GM19240 (cell line): ENCODE measurements around the gene KCNA3.
A peak's percentile ranks its signal among the peaks of the same experiment; 100 is the strongest.

Experiments
- DNase-seq: peaks from one replicate; pipeline ENCODE4 v3.0.0; 2011; ENCODE audit warnings: low spot score; ENCODE audit not compliant: insufficient read length

The KCNA3 gene

GRCh38 chr1:110639724-110640386 is 34.9 kb downstream of the KCNA3 start:
- DNase-seq: no peak

GRCh38 chr1:110638556-110638955 is 36.2 kb downstream of the KCNA3 start:
- DNase-seq: no peak

DNA sequence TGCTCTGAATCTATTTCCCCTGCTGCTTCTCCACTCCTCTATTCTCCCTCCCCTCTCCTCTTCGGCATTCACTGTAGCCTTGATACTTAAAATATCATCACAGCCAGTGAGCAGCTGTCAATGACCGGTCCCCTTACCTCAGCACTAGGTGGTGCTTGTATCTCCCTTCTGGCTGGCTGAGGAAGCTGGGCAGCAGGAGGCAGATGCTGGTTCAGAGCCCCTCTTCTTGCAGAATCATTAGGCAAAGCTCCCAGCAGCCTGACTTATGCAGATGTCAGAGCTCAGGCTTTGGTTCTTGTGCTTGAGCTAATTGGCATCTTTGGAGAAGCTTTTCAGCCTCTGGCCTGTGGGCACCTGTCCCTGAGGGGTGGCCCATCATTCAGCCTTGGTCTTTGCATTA is 36.7 kb downstream of the KCNA3 start:
- DNase-seq: no peak

GRCh38 chr1:110637475-110637874 is 37.3 kb downstream of the KCNA3 start:
- DNase-seq: no peak

DNA sequence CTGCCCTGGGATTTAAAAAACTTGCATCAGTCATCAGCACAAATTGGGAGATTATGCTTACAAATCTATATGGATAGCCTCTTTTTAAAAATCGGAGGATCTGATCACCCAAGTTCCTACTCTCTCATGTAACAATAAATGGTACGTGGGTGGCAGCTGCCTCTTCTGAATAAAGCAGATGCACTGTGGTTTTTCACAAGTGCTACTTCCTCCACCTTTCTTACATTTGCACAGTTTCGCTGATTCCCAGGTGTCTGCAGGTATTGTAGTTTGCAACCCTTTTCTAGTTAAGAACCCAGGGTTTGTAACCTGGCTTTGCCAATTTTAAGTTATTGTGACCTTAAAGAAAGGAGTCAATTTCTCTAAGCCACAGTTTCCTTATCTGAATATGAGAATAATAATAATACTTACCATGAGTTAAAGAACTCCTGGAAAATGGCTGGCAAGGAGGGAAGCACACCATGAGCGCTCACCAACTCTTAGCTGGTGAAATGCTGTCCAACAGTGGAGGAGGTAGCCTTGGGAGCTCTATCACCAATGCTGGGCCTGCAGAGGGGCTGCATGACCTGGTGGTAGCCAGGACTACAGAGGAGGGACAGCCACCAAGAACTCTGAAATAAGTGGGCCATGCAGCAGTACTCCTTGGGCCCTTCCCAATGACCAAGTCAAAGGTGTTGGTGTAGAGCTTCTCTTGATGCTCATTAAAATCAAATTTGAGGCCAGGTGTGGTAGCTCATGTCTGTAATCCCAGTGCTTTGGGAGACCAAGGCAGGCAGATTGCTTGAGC is 38.4 kb downstream of the KCNA3 start:
- DNase-seq: no peak

- DNase-seq: no peak
Measured at GRCh38 chr1:110635434-110635833, 39.3 kb downstream of the KCNA3 start.

GRCh38 chr1:110634455-110635311 is 40.1 kb downstream of the KCNA3 start:
- DNase-seq: peak; percentile 38

DNA sequence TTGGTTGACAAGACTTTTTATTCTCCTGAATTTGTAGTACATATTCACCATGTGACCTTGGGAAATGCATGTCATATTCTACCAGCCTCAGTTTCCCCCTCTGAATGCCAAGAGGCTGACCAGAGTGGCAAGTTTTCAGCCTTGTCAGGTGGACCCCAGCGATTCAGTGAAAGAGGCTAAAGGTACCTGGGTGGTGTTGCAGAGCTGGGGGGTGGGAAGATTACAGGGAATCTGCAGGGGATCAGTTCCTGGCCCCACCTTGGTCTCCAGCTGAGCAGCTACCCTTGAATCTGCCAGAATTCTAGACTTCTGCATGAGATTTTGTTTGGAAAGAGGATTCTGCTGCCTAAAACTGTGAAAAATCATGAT is 40.7 kb downstream of the KCNA3 start:
- no peak for DNase-seq

DNA sequence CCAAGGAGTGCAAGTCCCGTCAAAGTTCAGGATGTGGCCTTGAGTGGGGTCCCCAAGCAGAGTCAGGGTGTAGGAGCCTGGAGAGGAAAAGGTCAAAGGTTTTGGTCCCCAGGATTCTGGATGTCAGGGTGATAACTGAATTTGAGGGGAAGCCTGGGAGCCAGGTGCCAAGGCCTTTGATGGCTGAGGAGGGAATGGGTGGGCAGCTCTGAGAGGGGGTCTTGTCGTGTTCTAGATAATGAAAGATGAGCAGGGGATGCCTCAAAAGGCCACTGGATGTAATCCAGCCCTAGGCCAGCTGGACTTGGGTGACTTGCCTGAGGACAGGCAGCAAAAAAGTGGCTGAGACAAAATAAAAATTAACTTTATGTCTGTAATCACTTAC is 41.1 kb downstream of the KCNA3 start:
- no peak for DNase-seq

DNA sequence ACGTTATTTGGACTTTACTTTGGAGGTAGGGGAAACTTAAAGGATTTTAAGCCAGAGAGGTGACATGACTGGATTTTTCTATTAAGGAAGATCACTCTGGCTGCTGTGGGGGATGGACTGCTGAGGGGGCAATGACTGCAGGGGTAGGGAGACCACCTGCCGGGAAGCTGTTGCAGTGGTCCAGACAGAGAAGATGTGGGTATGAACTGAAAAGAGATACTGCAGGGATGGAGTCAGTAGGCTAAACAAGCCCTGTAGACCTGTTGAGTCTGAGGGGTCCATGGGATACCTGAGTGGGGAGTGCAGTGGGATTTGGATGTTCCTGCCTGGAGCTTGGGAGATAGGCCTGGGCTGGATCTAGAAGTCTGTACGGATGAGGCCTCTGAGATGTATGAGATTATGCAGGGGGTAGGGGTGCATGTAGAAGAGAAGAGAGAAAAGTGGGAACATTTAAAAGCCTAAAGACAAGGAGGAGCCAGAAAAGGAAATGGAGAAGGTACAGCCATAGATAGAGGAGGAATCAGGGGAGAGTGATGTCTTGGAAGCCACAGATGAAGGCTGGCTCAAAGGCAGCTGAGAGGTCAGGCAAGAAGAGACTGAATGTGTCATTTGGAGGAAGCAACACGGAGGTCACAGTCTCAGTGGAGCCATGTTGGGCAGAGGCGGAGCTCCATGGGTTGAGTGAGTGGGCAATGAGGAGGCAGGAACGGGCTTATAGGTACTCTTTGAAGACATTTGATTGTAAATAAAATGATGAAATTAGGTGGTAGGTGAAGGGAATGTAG is 42.7 kb downstream of the KCNA3 start:
- no peak for DNase-seq

DNA sequence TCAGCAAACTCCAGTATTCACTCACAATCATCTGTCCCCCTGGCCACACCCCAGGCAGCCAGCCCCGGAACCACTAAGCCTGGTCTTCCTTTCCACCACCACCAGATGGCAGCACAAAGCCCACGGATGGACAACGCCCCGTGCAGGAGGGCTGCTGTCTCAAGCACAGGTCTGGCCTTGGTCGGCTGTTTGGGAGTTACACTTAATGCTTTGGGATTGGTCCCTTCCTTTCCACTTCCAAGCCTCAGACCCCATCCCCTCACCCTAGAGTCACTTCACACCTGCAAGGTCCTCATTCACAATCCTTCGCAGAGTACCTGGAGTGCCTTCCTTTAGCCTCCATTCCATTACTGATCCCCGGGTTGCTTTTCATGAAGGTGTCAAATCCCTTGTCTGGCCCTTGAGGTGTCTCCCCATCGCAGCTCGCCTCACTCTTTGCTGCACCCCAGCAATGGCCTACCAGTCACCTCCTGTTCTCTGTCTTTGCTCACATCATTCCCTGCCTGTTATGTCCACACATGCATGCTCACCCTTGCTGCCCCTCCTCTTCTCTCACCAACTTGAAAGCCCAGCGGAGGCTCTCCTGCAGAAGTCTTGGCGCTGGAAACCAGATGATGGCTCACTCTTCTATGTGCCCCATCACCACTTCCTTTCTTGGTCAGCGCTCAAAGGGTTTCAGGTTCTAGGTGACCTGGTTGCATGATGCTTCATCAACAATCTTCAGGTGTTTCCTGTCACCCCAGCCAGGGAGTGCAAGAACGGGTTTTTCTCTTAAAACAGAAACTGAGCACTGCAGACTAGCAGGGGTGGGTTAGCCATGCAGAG is 43.7 kb downstream of the KCNA3 start:
- DNase-seq: no peak

DNA sequence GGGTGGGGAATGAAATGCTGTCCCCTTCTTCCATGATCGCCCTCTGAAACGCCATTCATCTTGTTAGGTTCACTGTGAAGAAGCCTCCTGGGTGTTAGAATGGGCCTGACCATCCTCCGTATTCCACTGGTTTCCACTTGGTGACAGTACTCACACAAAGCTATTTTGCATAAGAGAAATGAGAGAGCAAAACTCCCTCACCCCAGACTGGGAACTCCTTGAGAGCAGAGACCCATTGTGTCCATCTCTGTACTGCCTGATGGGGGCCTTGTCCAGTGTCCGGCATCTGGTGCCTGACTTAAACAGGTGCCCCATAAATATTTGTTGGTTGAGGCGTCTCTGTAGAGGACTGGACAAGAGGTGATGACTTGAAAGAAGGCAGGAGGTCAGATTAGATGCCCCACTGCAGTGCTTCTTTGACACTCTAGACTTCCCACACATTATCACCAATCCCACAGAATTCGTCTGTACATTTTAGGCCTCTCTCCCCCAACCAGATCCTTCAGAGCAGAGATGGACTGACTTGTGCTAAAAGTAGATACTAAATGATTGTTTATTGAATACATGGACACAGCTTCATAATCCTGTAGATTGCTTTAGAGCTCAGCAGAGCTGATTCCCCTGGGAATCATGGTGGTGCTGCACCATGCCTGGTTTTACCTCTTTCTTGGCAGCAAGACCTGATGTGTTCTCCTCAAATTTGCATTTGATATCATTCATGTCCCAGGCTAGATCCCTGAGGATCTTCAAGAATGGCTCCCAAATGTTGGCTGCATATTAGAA is 46.2 kb downstream of the KCNA3 start:
- DNase-seq: no peak

DNA sequence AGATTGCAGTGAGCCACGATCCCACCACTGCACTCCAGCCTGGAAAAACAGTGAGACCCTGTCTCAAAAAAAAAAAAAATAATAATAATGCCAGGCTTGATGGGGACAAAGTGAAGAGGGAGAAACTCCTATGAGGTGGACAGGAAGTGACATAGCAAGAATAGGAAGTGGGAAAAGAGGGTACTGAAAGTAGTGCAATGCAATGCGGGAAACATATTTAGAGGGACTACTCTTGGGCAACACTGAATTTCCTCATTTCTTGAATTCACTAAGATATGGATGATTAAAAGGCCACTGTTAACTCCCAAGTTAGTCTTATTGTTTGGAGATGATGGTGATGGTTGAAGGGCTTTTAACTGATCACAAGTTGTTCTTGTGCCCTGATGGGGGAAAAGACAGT is 47.0 kb downstream of the KCNA3 start:
- DNase-seq: no peak

DNA sequence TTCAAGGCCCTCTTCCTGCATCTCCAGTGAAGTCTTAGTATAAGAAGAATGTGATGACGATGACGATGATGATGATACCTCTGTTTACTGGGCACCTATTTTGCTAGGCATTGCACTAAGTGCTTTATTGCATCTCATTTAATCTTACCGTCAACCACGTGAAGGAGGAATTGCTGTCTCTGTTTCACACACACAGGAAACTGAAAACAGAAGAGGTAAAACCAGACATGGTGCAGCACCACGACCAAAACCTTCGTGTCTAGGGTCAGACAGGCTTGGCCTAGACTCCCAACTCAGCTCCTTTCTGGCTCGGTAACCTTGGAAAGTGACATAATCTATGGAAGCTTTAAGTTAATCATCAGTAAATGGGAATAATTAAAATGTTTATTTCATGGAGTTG is 47.9 kb downstream of the KCNA3 start:
- no peak for DNase-seq
